Right kidney (tissue), 1 donor: Measurements from ENCODE around the gene TFEB.

Source experiments
- DNase-seq: peaks from one replicate; pipeline ENCODE4 v3.0.0-alpha.2; 2016

The TFEB gene

GRCh38 chr6:41705996-41706835 lies 29.2 kb downstream of the TFEB start:
- no peak for DNase-seq

GRCh38 chr6:41705311-41705995 lies 30.0 kb downstream of the TFEB start:
- no peak for DNase-seq

GRCh38 chr6:41704656-41705310 lies 30.6 kb downstream of the TFEB start:
- DNase-seq = no peak

GRCh38 chr6:41704028-41704427 lies 31.4 kb downstream of the TFEB start:
- DNase-seq = no peak

- no peak for DNase-seq
Observed at GRCh38 chr6:41702771-41703494, 32.5 kb downstream of the TFEB start.

GRCh38 chr6:41702089-41702745 lies 33.2 kb downstream of the TFEB start:
- no peak for DNase-seq

- DNase-seq = peak; percentile 36
Observed at GRCh38 chr6:41700463-41701347, 34.7 kb downstream of the TFEB start.

GRCh38 chr6:41699063-41699462 lies 36.3 kb downstream of the TFEB start:
- DNase-seq = no peak

- no peak for DNase-seq
Observed at GRCh38 chr6:41697861-41698781, 37.3 kb downstream of the TFEB start.

- no peak for DNase-seq
Observed at GRCh38 chr6:41696788-41697187, 38.6 kb downstream of the TFEB start.

GRCh38 chr6:41695825-41696224 lies 39.6 kb downstream of the TFEB start:
- no peak for DNase-seq

GRCh38 chr6:41694815-41695526 lies 40.4 kb downstream of the TFEB start:
- DNase-seq = no peak

GRCh38 chr6:41693281-41694240 lies 41.8 kb downstream of the TFEB start:
- no peak for DNase-seq

- no peak for DNase-seq
Observed at GRCh38 chr6:41692730-41693129, 42.7 kb downstream of the TFEB start.

- no peak for DNase-seq
Observed at GRCh38 chr6:41692080-41692675, 43.2 kb downstream of the TFEB start.

GRCh38 chr6:41691426-41692079 lies 43.9 kb downstream of the TFEB start:
- no peak for DNase-seq
